Neural cell (in vitro differentiated cells): ENCODE results near the gene OR52A1.

Experiments used
- CTCF ChIP-seq: fragments of 450-650 bp; IDR thresholded peaks from 2 replicates; pipeline ENCODE4 v1.5.1; 2014; ENCODE audit warnings: antibody characterized with exemption, mild to moderate bottlenecking, moderate library complexity; ENCODE audit not compliant: poor library complexity, severe bottlenecking
- EP300 ChIP-seq: fragments of 450-650 bp; conservative IDR thresholded peaks from 2 replicates; pipeline ENCODE4 v1.6.1; 2014; ENCODE audit warnings: antibody characterized with exemption, mild to moderate bottlenecking, moderate library complexity; ENCODE audit not compliant: poor library complexity, severe bottlenecking
- EZH2 ChIP-seq: fragments of 200-600, 300-800 bp; shearing (Covaris generic), sonication (generic); IDR thresholded peaks from 2 replicates; pipeline ENCODE4 v1.6.1; 2014; ENCODE audit warnings: antibody characterized with exemption, low read length, borderline replicate concordance, mild to moderate bottlenecking; ENCODE audit not compliant: insufficient read depth, poor library complexity, severe bottlenecking
- MXI1 ChIP-seq: fragments of 450-650 bp; conservative IDR thresholded peaks from 2 replicates; pipeline ENCODE4 v1.6.1; 2014; ENCODE audit warnings: antibody characterized with exemption, mild to moderate bottlenecking; ENCODE audit not compliant: poor library complexity, severe bottlenecking
- POLR2AphosphoS5 ChIP-seq: IDR thresholded peaks from 2 replicates; pipeline ENCODE4 v1.6.1; 2012
- RAD21 ChIP-seq: fragments of 450-650 bp; conservative IDR thresholded peaks from 2 replicates; pipeline ENCODE4 v1.6.1; 2014; ENCODE audit warnings: antibody characterized with exemption, mild to moderate bottlenecking, moderate library complexity
- REST ChIP-seq: IDR thresholded peaks from 2 replicates; pipeline ENCODE4 v1.6.1; 2012; ENCODE audit warnings: borderline replicate concordance
- SMC3 ChIP-seq: fragments of 450-650 bp; conservative IDR thresholded peaks from 2 replicates; pipeline ENCODE4 v1.6.1; 2014; ENCODE audit warnings: antibody characterized with exemption, mild to moderate bottlenecking, moderate library complexity; ENCODE audit not compliant: poor library complexity

GRCh38 chr11:5196731-5197130 is 42.2 kb upstream of the OR52A1 start:
- no peak for TF ChIP-seq REST
- TF ChIP-seq EP300: no peak
- TF ChIP-seq CTCF: no peak
- TF ChIP-seq SMC3: no peak
- TF ChIP-seq POLR2AphosphoS5: no peak
- TF ChIP-seq EZH2: no peak
- TF ChIP-seq RAD21: no peak
- no peak for TF ChIP-seq MXI1
